Neural progenitor cell (in vitro differentiated cells): ENCODE results near the gene C15orf39. TPM values are rescaled to one million over a fixed set of nuclear protein-coding genes. Genes with fewer than 3 reads are reported as not detected.
A peak's percentile ranks its signal among the peaks of the same experiment; 100 is the strongest.

Experiments used
- DNase-seq: peaks from one replicate; pipeline ENCODE4 v3.0.0-alpha.2; 2016; ENCODE audit warnings: low spot score
- H2AFZ ChIP-seq: fragments of 200-600 bp; sonication (generic); replicated peaks from 2 replicates; pipeline ENCODE4 v1.6.1; 2016; ENCODE audit warnings: antibody characterized with exemption
- H3F3A ChIP-seq: fragments of 200-600 bp; sonication (generic); 2 replicates; pipeline ENCODE4 v1.6.1; 2016; ENCODE audit warnings: antibody characterized with exemption, low read depth
- H3K27ac ChIP-seq: fragments of 200-600 bp; sonication (generic); 2 replicates; pipeline ENCODE4 v1.5.1; 2016; ENCODE audit warnings: mild to moderate bottlenecking
- H3K27me3 ChIP-seq: fragments of 200-600 bp; sonication (generic); 2 replicates; pipeline ENCODE4 v1.6.1; 2016; ENCODE audit warnings: mild to moderate bottlenecking, moderate library complexity
- H3K36me3 ChIP-seq: fragments of 200-600 bp; sonication (generic); 2 replicates; pipeline ENCODE4 v1.5.1; 2016
- H3K4me1 ChIP-seq: fragments of 200-600 bp; sonication (generic); 2 replicates; pipeline ENCODE4 v1.6.1; 2016; ENCODE audit warnings: mixed run types
- H3K4me2 ChIP-seq: fragments of 200-600 bp; sonication (generic); 2 replicates; pipeline ENCODE4 v1.6.1; 2016
- H3K4me3 ChIP-seq: fragments of 200-600 bp; sonication (generic); 2 replicates; pipeline ENCODE4 v1.5.1; 2016
- H3K79me2 ChIP-seq: fragments of 200-600 bp; sonication (generic); 2 replicates; pipeline ENCODE4 v1.6.1; 2016; ENCODE audit warnings: low read depth
- H3K9ac ChIP-seq: fragments of 200-600 bp; sonication (generic); 2 replicates; pipeline ENCODE4 v1.6.1; 2016
- H3K9me3 ChIP-seq: fragments of 200-600 bp; sonication (generic); 2 replicates; pipeline ENCODE4 v1.5.1; 2016; ENCODE audit warnings: low read depth
- H4K20me1 ChIP-seq: fragments of 200-600 bp; sonication (generic); 2 replicates; pipeline ENCODE4 v1.6.1; 2016; ENCODE audit warnings: low read depth
- H3K27ac Mint-ChIP-seq: 3 replicates; pipeline ENCODE4 v1.8.0; 2021; ENCODE audit warnings: mixed read lengths
- H3K27me3 Mint-ChIP-seq: 2 replicates; pipeline ENCODE4 v1.8.0; 2022; ENCODE audit warnings: low read depth, mild to moderate bottlenecking, inconsistent platforms, moderate library complexity, mixed read lengths; ENCODE audit not compliant: insufficient read depth
- H3K36me3 Mint-ChIP-seq: 3 replicates; pipeline ENCODE4 v1.8.0; 2021; ENCODE audit warnings: mixed read lengths
- H3K4me1 Mint-ChIP-seq: 3 replicates; pipeline ENCODE4 v1.8.0; 2021; ENCODE audit warnings: mixed read lengths
- H3K4me3 Mint-ChIP-seq: 3 replicates; pipeline ENCODE4 v1.8.0; 2021; ENCODE audit warnings: mild to moderate bottlenecking, moderate library complexity, mixed read lengths
- H3K9me3 Mint-ChIP-seq: 3 replicates; pipeline ENCODE4 v1.8.0; 2020; ENCODE audit warnings: mixed read lengths
- CTCF ChIP-seq: fragments of 200-600 bp; sonication (generic); IDR thresholded peaks from 2 replicates; pipeline ENCODE4 v1.5.1; 2017; ENCODE audit warnings: antibody characterized with exemption, mild to moderate bottlenecking
- EZH2 ChIP-seq: fragments of 200-600 bp; sonication (generic); IDR thresholded peaks from 2 replicates; pipeline ENCODE4 v1.6.1; 2017; ENCODE audit warnings: antibody characterized with exemption, mild to moderate bottlenecking, moderate library complexity
- EZH2phosphoT487 ChIP-seq: fragments of 200-600 bp; sonication (generic); IDR thresholded peaks from 2 replicates; pipeline ENCODE4 v1.6.1; 2017; ENCODE audit warnings: antibody characterized with exemption
- total RNA-seq: library from RNA; depleted of rRNA; stranded (reverse); fragments of >200 nt; gene quantifications from 2 replicates; pipeline ENCODE4 v1.2.3, GENCODE V29; 2015; ENCODE audit warnings: low replicate concordance

C15orf39 gene
- total RNA-seq, 1 donor from 2014 or later, result 1.2 TPM

- H3F3A ChIP-seq, result peaks cover 9% of the 10 kb centered on the region
- Mint-ChIP-seq H3K4me3 (peak overlapping the region; percentile 88), H3K36me3 (no peaks in the 10 kb centered on the region), H3K27me3 (peaks cover 29% of the 10 kb centered on the region), H3K9me3 (no peaks in the 10 kb centered on the region), H3K27ac (no peak overlapping the region), H3K4me1 (peaks cover 36% of the 10 kb centered on the region)
- peaks cover 19% of the 10 kb centered on the region for H3K4me1 ChIP-seq
- H3K4me2 ChIP-seq, result peak overlapping the region; percentile 89
- DNase-seq, result peak; percentile 15
- no peaks in the 10 kb centered on the region for H3K36me3 ChIP-seq
- H3K9ac ChIP-seq, result no peak overlapping the region
- peaks cover 42% of the 10 kb centered on the region for H3K27me3 ChIP-seq
- TF ChIP-seq EZH2, result no peak
- TF ChIP-seq EZH2phosphoT487, result no peak
- TF ChIP-seq CTCF, result no peak
- peaks cover 58% of the 10 kb centered on the region for H4K20me1 ChIP-seq
- peaks cover 45% of the 10 kb centered on the region for H3K79me2 ChIP-seq
- H3K4me3 ChIP-seq, result peak overlapping the region; percentile 83
- H3K9me3 ChIP-seq, result no peaks in the 10 kb centered on the region
- no peak overlapping the region for H2AFZ ChIP-seq
- H3K27ac ChIP-seq, result no peak overlapping the region
Measured at GRCh38 chr15:75203017-75203907, 1.6 kb downstream of the C15orf39 start.

GRCh38 chr15:75203908-75204263 lies 2.2 kb downstream of the C15orf39 start:
- no peak overlapping the region for H3K4me3 ChIP-seq
- H3K4me3 Mint-ChIP-seq, result peak overlapping the region; percentile 69
- H3K27me3 Mint-ChIP-seq, result peaks cover 24% of the 10 kb centered on the region
- H3K4me1 ChIP-seq, result peaks cover 19% of the 10 kb centered on the region
- H3K4me2 ChIP-seq, result no peak overlapping the region
- H3F3A ChIP-seq, result peaks cover 9% of the 10 kb centered on the region
- H3K9me3 Mint-ChIP-seq, result no peaks in the 10 kb centered on the region
- no peak overlapping the region for H3K27ac Mint-ChIP-seq
- peaks cover 42% of the 10 kb centered on the region for H3K27me3 ChIP-seq
- TF ChIP-seq EZH2phosphoT487 (no peak), EZH2 (no peak), CTCF (no peak)
- H2AFZ ChIP-seq, result no peak overlapping the region
- H3K79me2 ChIP-seq, result peaks cover 45% of the 10 kb centered on the region
- H3K9me3 ChIP-seq, result no peaks in the 10 kb centered on the region
- no peaks in the 10 kb centered on the region for H3K36me3 Mint-ChIP-seq
- H4K20me1 ChIP-seq, result peaks cover 61% of the 10 kb centered on the region
- no peak for DNase-seq
- H3K9ac ChIP-seq, result no peak overlapping the region
- H3K27ac ChIP-seq, result no peak overlapping the region
- no peaks in the 10 kb centered on the region for H3K36me3 ChIP-seq
- H3K4me1 Mint-ChIP-seq, result peaks cover 30% of the 10 kb centered on the region

- peaks cover 9% of the 10 kb centered on the region for H3F3A ChIP-seq
- H3K27me3 ChIP-seq, result peaks cover 39% of the 10 kb centered on the region
- H3K4me1 ChIP-seq, result peaks cover 19% of the 10 kb centered on the region
- no peak overlapping the region for H3K9ac ChIP-seq
- DNase-seq, result peak; percentile 94
- H3K79me2 ChIP-seq, result peaks cover 45% of the 10 kb centered on the region
- Mint-ChIP-seq H3K9me3 (no peaks in the 10 kb centered on the region), H3K4me1 (peaks cover 25% of the 10 kb centered on the region), H3K27me3 (peaks cover 18% of the 10 kb centered on the region), H3K4me3 (peak overlapping the region; percentile 70), H3K36me3 (no peaks in the 10 kb centered on the region), H3K27ac (no peak overlapping the region)
- H3K9me3 ChIP-seq, result no peaks in the 10 kb centered on the region
- no peak overlapping the region for H2AFZ ChIP-seq
- no peak overlapping the region for H3K4me3 ChIP-seq
- TF ChIP-seq EZH2phosphoT487, result no peak
- TF ChIP-seq EZH2, result no peak
- peak; percentile 98 for TF ChIP-seq CTCF
- peaks cover 68% of the 10 kb centered on the region for H4K20me1 ChIP-seq
- no peaks in the 10 kb centered on the region for H3K36me3 ChIP-seq
- H3K4me2 ChIP-seq, result no peak overlapping the region
- no peak overlapping the region for H3K27ac ChIP-seq
Measured at GRCh38 chr15:75204340-75205063, 2.8 kb downstream of the C15orf39 start.
